Globus pallidus (tissue), 1 donor: ENCODE measurements around the gene METTL3.
"Not testable (repeated sequence)": the region's sequence is repeated elsewhere in the genome, so short reads cannot be mapped to it uniquely, and the experiment has no call there.

Experiments used
- DNase-seq: peaks from one replicate; pipeline ENCODE4 v3.0.0-alpha.2; 2015; ENCODE audit warnings: low spot score

The METTL3 gene

GRCh38 chr14:21510735-21511657 lies at the start of gene METTL3:
METTL3 (minus strand) TSS chr14:21511340; CDS start chr14:21511223, 117 bp downstream.
- peak; percentile 99 for DNase-seq

- DNase-seq = no peak
These were observed 47.6 kb upstream of the METTL3 start for GRCh38 chr14:21558703-21559170.

- peak; percentile 89 for DNase-seq
These were observed 46.2 kb upstream of the METTL3 start for GRCh38 chr14:21557084-21557901.

GRCh38 chr14:21556378-21557083 lies 45.4 kb upstream of the METTL3 start:
- no peak for DNase-seq

- no peak for DNase-seq
These were observed 42.1 kb upstream of the METTL3 start for GRCh38 chr14:21553266-21553665.

GRCh38 chr14:21544588-21544987 lies 33.4 kb upstream of the METTL3 start:
- DNase-seq = not testable (repeated sequence)

- no peak for DNase-seq
These were observed 32.8 kb upstream of the METTL3 start for GRCh38 chr14:21543963-21544362.

- no peak for DNase-seq
These were observed 32.4 kb upstream of the METTL3 start for GRCh38 chr14:21543521-21543960.

GRCh38 chr14:21541413-21542074 lies 30.4 kb upstream of the METTL3 start:
- DNase-seq = no peak

GRCh38 chr14:21539189-21539940 lies 28.2 kb upstream of the METTL3 start:
- peak; percentile 36 for DNase-seq

- no peak for DNase-seq
These were observed 25.9 kb upstream of the METTL3 start for GRCh38 chr14:21537090-21537424.

- no peak for DNase-seq
These were observed 25.4 kb upstream of the METTL3 start for GRCh38 chr14:21536418-21537089.

GRCh38 chr14:21535545-21536417 lies 24.6 kb upstream of the METTL3 start:
- DNase-seq = no peak

GRCh38 chr14:21534576-21534975 lies 23.4 kb upstream of the METTL3 start:
- DNase-seq = no peak

GRCh38 chr14:21533294-21533693 lies 22.2 kb upstream of the METTL3 start:
- no peak for DNase-seq

- no peak for DNase-seq
These were observed 18.4 kb upstream of the METTL3 start for GRCh38 chr14:21529515-21529914.

- no peak for DNase-seq
These were observed 17.5 kb upstream of the METTL3 start for GRCh38 chr14:21528381-21529348.

GRCh38 chr14:21527318-21527679 lies 16.2 kb upstream of the METTL3 start:
- DNase-seq = no peak
